Measurements from ENCODE around the gene NECAP2. TPM values are rescaled to one million over a fixed set of nuclear protein-coding genes. Genes with fewer than 3 reads are reported as not detected.

Gene NECAP2
- total RNA-seq, 2 donors from 2014 or later = 46.4 to 57.7 TPM

DNA sequence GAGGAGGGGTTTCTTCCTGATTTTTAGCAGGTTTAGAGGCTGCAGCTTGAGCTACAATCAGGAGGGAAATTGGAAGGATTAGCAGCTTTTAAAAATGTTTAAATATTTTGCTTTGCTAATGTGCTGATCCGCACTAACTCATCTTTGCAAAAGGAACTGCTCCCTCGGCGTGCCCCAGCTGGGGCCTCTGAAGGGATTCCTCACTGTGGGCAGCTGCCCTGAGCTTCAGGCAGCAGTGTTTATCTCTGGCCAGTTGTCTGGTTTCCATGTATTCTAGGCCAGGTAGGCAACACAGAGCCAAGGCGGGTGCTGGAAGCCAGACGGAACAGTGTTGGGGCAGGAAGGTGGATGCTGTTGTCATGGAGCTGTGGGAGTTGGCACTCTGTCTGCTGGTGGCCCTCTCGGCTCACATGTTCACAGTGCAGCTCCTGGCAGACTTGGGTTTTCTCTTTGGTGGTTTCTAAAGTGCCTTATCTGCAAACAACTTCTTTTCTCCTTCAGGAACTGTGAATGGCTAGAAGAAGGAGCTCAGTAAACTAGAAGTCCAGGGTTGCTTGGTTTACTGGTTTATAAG is 18.9 kb downstream of the NECAP2 start:
- intact Hi-C loops (cut with DNase I) = no loop called here
- no peak for TF ChIP-seq CTCF (IDR thresholded peaks at IDR 0.05)
- peaks cover 17% of the 10 kb centered on the region for H3K36me3 ChIP-seq
- DNase-seq = no peak
- no peaks in the 10 kb centered on the region for H3K27me3 ChIP-seq
- no peaks in the 10 kb centered on the region for H3K9me3 ChIP-seq
- no peak overlapping the region for H3K27ac ChIP-seq
- H3K4me3 ChIP-seq = no peak overlapping the region
- no peaks in the 10 kb centered on the region for H3K4me1 ChIP-seq
- H3K9ac ChIP-seq (ENCODE audit: low read depth in 2 of 2, low read length in 2 of 2) = no peak overlapping the region

DNA sequence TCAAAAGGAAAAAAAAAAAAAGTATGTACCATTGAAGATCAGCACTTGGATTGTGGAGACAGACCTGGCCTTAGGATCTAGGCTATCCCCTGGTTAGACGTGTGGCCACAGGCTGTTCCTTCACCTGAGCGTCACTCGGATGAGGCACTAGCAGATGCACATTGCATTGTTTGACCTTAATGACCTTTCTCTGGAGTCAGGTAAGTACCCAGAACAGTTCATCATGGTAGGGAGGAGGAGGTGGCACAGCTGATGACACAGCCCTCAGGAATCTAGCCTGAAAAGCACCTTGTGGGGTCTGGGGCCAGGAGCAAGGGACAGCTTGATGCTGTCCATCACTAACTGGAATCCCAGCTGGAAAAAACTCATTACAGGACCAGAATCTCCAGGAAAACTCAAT is 21.2 kb downstream of the NECAP2 start:
- Histone ChIP-seq H3K27me3 (no peaks in the 10 kb centered on the region), H3K9ac (ENCODE audit: low read depth in 2 of 2, low read length in 2 of 2) (no peak overlapping the region), H3K36me3 (peaks cover 11% of the 10 kb centered on the region), H3K27ac (no peak overlapping the region), H3K4me1 (no peaks in the 10 kb centered on the region), H3K9me3 (no peaks in the 10 kb centered on the region), H3K4me3 (no peak overlapping the region)
- no peak for TF ChIP-seq CTCF (IDR thresholded peaks at IDR 0.05)
- DNase-seq = no peak
- intact Hi-C loops (cut with DNase I) = no loop called here

- Histone ChIP-seq H3K27me3 (no peaks in the 10 kb centered on the region), H3K36me3 (peaks cover 9% of the 10 kb centered on the region), H3K9ac (ENCODE audit: low read depth in 2 of 2, low read length in 2 of 2) (no peak overlapping the region), H3K27ac (no peak overlapping the region), H3K4me3 (no peak overlapping the region), H3K4me1 (no peaks in the 10 kb centered on the region), H3K9me3 (no peaks in the 10 kb centered on the region)
- intact Hi-C loops (cut with DNase I) = no loop called here
- DNase-seq = no peak
- TF ChIP-seq CTCF (IDR thresholded peaks at IDR 0.05) = no peak
Observed at GRCh38 chr1:16462773-16463330, 22.3 kb downstream of the NECAP2 start.

DNA sequence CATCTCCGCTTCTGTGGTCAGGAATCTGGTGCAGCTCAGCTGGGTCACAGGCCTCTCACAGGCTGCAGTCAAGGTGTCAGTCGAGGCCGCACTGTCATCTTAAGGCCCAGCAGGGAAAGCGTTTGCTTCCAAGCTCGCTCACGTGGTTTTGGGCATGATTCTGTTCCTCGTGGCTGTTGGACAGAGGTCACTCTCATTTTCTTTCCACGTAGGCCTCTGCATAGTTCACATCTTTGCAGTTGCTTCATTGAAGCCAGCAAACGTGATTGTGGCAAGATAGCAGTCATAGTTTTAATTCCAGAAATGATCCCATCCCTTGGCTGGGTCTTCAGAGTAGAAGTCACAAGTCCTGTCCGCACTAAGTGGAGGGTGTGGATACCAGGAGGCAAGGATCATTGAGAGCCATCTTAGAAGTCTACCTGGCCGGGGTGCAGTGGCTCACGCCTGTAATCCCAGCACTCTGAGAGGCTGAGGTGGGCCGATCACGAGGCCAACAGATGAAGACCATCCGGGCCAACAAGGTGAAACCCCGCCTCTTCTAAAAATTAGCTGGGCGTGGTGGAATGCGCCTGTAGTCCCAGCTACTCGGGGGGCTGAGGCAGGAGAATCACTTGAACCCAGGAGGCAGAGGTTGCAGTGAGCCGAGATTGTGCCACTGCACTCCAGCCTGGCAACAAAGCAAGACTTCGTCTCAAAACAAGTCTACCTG is 24.5 kb downstream of the NECAP2 start:
- H3K4me1 ChIP-seq = no peaks in the 10 kb centered on the region
- H3K4me3 ChIP-seq = no peak overlapping the region
- H3K9ac ChIP-seq (ENCODE audit: low read depth in 2 of 2, low read length in 2 of 2) = no peak overlapping the region
- H3K9me3 ChIP-seq = no peaks in the 10 kb centered on the region
- no peak for DNase-seq
- TF ChIP-seq CTCF (IDR thresholded peaks at IDR 0.05) = no peak
- no peaks in the 10 kb centered on the region for H3K36me3 ChIP-seq
- no peaks in the 10 kb centered on the region for H3K27me3 ChIP-seq
- no peak overlapping the region for H3K27ac ChIP-seq
- intact Hi-C loops (cut with DNase I) = no loop called here

GRCh38 chr1:16468558-16468957 is 28.0 kb downstream of the NECAP2 start:
- Histone ChIP-seq H3K4me3 (no peak overlapping the region), H3K36me3 (no peaks in the 10 kb centered on the region), H3K4me1 (no peaks in the 10 kb centered on the region), H3K27me3 (no peaks in the 10 kb centered on the region), H3K9me3 (no peaks in the 10 kb centered on the region), H3K9ac (ENCODE audit: low read depth in 2 of 2, low read length in 2 of 2) (no peak overlapping the region), H3K27ac (no peak overlapping the region)
- no peak for DNase-seq
- no peak for TF ChIP-seq CTCF (IDR thresholded peaks at IDR 0.05)
- intact Hi-C loops (cut with DNase I) = no loop called here

All from colonic mucosa (tissue), 4 donors.